K562 (cell line): ENCODE results near the gene PRPSAP1. TPM values are rescaled to one million over a fixed set of nuclear protein-coding genes. Genes with fewer than 3 reads are reported as not detected.

Experiments used
- C11orf30 ChIP-seq: fragments of 450-650 bp; IDR thresholded peaks from 2 replicates; pipeline ENCODE4 v1.6.1; 2016; ENCODE audit warnings: low read depth, mild to moderate bottlenecking
- CREBBP ChIP-seq: IDR thresholded peaks from one replicate; pipeline ENCODE4 v1.6.1; 2012; ENCODE audit warnings: low read depth, mild to moderate bottlenecking, control low read depth, inconsistent platforms, low read length
- ESRRA ChIP-seq: fragments of 450-650 bp; IDR thresholded peaks from 2 replicates; pipeline ENCODE4 v1.6.1; 2014; ENCODE audit warnings: low read depth, mild to moderate bottlenecking, moderate library complexity, borderline replicate concordance
- KLF6 ChIP-seq: fragments of 250-450 bp; sonication (Bioruptor Pico); IDR thresholded peaks from 2 replicates; pipeline ENCODE4 v1.4.0; 2020; ENCODE audit warnings: mild to moderate bottlenecking, moderate library complexity, borderline replicate concordance
- LARP7 ChIP-seq: fragments of 450-650 bp; IDR thresholded peaks from 2 replicates; pipeline ENCODE4 v1.6.1; 2016
- MCM3 ChIP-seq: fragments of 450-650 bp; IDR thresholded peaks from 2 replicates; pipeline ENCODE4 v1.6.1; 2016
- MECOM ChIP-seq: fragments of 250-450 bp; sonication (Bioruptor Pico); IDR thresholded peaks from 2 replicates; pipeline ENCODE4 v1.8.0; 2022; ENCODE audit warnings: inconsistent platforms
- NCOA6 ChIP-seq: fragments of 450-650 bp; IDR thresholded peaks from 2 replicates; pipeline ENCODE4 v1.6.1; 2017; ENCODE audit warnings: mild to moderate bottlenecking
- RBM25 ChIP-seq: fragments of 200-400 bp; formaldehyde crosslinking; IDR thresholded peaks from 2 replicates; pipeline ENCODE4 v1.6.1; 2018; ENCODE audit warnings: low read length, low read depth, moderate library complexity; ENCODE audit not compliant: severe bottlenecking
- RFX7 ChIP-seq: fragments of 250-450 bp; sonication (Bioruptor Pico); IDR thresholded peaks from 2 replicates; pipeline ENCODE4 v1.5.1; 2021; ENCODE audit warnings: mild to moderate bottlenecking
- RUNX1 ChIP-seq: sonication (generic); IDR thresholded peaks from 2 replicates; pipeline ENCODE4 v1.6.1; 2016; ENCODE audit warnings: antibody characterized with exemption, low read depth
- TARDBP ChIP-seq: fragments of 450-650 bp; IDR thresholded peaks from 2 replicates; pipeline ENCODE4 v1.6.1; 2016
- TOE1 ChIP-seq, 2 experiments: fragments of 450-650 bp in 1 of 2; sonication (generic) in 1 of 2; formaldehyde crosslinking in 1 of 2; IDR thresholded peaks; 2 replicates each; pipeline versions ENCODE4 v1.7.1 to v1.8.0; 2016 to 2022; ENCODE audit warnings: borderline replicate concordance in 2 of 2, mild to moderate bottlenecking in 2 of 2, antibody characterized with exemption in 1 of 2, inconsistent platforms in 1 of 2, low read depth in 1 of 2, missing genetic modification reagents in 1 of 2, moderate library complexity in 1 of 2
- TSC22D4 ChIP-seq: fragments of 450-650 bp; IDR thresholded peaks from 2 replicates; pipeline ENCODE4 v1.6.1; 2016; ENCODE audit warnings: missing genetic modification characterization, missing biosample characterization, control low read depth
- ZC3H8 ChIP-seq: fragments of 450-650 bp; IDR thresholded peaks from 2 replicates; pipeline ENCODE4 v1.6.1; 2017
- ZNF134 ChIP-seq: fragments of 250-450 bp; sonication (Bioruptor Pico); conservative IDR thresholded peaks from 2 replicates; pipeline ENCODE4 v1.4.0; 2020
- polyA plus RNA-seq, 8 experiments: library from polyadenylated mRNA; depleted of rRNA in 4 of 8; stranded (reverse) in 5 of 8; unstranded in 3 of 8; fragments of >200 nt; fragmentation: Nextera tagmentation in 2 of 8; fragmentation: Illumina TruSeq in 1 of 8; extraction: Ambion mirVana in 2 of 8; extraction: Trizol in 1 of 8; gene quantifications; 2 replicates each; pipeline versions ENCODE4 v1.2.1 to v1.2.3, GENCODE V29; 2011 to 2014; ENCODE audit warnings: inconsistent platforms in 1 of 8, missing spikeins in 1 of 8
- total RNA-seq, 7 experiments: library from RNA; depleted of rRNA in 6 of 7; stranded (reverse); fragments of >200 nt in 6 of 7; fragmentation: Illumina TruSeq in 2 of 7; extraction: Trizol in 2 of 7; gene quantifications; 2 replicates each; pipeline versions ENCODE4 v1.2.1 to v1.2.3, GENCODE V29; 2011 to 2021; ENCODE audit warnings: low replicate concordance in 1 of 7
- TF ChIP-seq, protein P1 (sequence below): sonication (generic); formaldehyde crosslinking; IDR thresholded peaks from 2 replicates; pipeline ENCODE4 v1.8.1; 2023; ENCODE audit warnings: mild to moderate bottlenecking, missing genetic modification reagents
- TF ChIP-seq, protein P2 (sequence below): fragments of 250-450 bp; sonication (Bioruptor Pico); IDR thresholded peaks from 2 replicates; pipeline ENCODE4 v1.5.0; 2021; ENCODE audit warnings: mild to moderate bottlenecking, borderline replicate concordance
- TF ChIP-seq, protein P3 (sequence below): IDR thresholded peaks from 2 replicates; pipeline ENCODE4 v1.6.1; 2011; ENCODE audit warnings: borderline replicate concordance, low read depth, mild to moderate bottlenecking, moderate library complexity, low read length; ENCODE audit not compliant: insufficient read depth, poor library complexity, severe bottlenecking
- TF ChIP-seq, protein P4 (sequence below): fragments of 250-450 bp; sonication (Bioruptor Pico); IDR thresholded peaks from 2 replicates; pipeline ENCODE4 v1.6.1; 2021; ENCODE audit warnings: mild to moderate bottlenecking

PRPSAP1 gene
- total and polyA plus RNA-seq, 9 of the 15 experiments (the other 6 are each of a cell fraction or from before 2014, with no cell fraction given): 21.9 to 77.1 (median 40.8) TPM

DNA sequence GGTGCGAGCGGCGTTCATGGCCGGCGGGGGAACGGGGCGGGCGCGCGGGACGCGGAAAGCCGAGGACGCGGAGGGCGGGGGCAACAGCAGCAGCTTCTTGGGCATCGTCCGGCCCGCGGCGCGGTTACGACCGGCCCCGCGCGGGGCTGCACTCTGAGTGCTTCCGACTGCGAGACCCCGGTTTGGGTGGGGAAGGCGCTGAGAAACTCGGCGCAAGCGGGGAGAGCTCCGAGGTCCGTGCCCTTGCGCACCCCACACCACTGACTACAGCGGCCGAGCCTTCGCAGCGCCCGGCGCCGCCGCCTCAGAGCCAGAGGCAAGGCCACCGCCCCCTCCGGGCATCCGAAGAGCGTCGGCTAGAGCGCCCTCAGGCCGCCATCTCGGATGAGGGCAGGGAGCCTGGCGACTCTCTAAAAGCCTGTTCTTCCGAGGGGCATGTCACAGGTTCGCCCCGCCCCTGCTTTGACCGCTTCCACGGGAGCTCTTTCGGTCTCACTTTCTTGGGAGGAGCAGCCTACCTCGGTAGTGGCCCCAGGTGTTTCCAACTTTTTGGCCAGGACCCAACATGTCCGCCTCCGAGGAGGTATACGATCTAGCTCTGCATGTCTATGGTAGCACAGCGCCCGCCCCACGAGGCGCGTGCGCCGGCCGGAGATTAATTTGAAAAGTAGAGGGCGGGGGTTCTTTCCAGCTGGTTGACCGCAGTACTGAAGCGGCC lies at the start of gene PRPSAP1 (continued):
- TF ChIP-seq, protein P1, sequence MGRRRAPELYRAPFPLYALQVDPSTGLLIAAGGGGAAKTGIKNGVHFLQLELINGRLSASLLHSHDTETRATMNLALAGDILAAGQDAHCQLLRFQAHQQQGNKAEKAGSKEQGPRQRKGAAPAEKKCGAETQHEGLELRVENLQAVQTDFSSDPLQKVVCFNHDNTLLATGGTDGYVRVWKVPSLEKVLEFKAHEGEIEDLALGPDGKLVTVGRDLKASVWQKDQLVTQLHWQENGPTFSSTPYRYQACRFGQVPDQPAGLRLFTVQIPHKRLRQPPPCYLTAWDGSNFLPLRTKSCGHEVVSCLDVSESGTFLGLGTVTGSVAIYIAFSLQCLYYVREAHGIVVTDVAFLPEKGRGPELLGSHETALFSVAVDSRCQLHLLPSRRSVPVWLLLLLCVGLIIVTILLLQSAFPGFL (CRISPR knock-in tag): peak; percentile 32; the same call in 1 of the 2 replicates
- TF ChIP-seq, protein P2, sequence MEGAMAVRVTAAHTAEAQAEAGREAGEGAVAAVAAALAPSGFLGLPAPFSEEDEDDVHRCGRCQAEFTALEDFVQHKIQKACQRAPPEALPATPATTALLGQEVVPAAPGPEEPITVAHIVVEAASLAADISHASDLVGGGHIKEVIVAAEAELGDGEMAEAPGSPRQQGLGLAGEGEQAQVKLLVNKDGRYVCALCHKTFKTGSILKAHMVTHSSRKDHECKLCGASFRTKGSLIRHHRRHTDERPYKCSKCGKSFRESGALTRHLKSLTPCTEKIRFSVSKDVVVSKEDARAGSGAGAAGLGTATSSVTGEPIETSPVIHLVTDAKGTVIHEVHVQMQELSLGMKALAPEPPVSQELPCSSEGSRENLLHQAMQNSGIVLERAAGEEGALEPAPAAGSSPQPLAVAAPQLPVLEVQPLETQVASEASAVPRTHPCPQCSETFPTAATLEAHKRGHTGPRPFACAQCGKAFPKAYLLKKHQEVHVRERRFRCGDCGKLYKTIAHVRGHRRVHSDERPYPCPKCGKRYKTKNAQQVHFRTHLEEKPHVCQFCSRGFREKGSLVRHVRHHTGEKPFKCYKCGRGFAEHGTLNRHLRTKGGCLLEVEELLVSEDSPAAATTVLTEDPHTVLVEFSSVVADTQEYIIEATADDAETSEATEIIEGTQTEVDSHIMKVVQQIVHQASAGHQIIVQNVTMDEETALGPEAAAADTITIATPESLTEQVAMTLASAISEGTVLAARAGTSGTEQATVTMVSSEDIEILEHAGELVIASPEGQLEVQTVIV (CRISPR knock-in tag): no peak
- no peak for TF ChIP-seq RBM25
- TF ChIP-seq MECOM: no peak
- TF ChIP-seq ZNF134: no peak; the same call in 1 of the 2 replicates
- peak; percentile 85 for TF ChIP-seq TOE1 (IDR thresholded peaks at IDR 0.05; ENCODE audit: borderline replicate concordance)
- no peak for TF ChIP-seq TOE1 (CRISPR knock-in tag; IDR thresholded peaks at IDR 0.05; ENCODE audit: borderline replicate concordance, low read depth)
- TF ChIP-seq RFX7: no peak
- TF ChIP-seq TSC22D4 (tag): no peak
- no peak for TF ChIP-seq RUNX1
- peak; percentile 54; the same call in 1 of the 2 replicates for TF ChIP-seq C11orf30
- TF ChIP-seq ZC3H8: 0 out of 2 replicates have a peak, but pooled peaks have one; percentile 53
- TF ChIP-seq, protein P3, sequence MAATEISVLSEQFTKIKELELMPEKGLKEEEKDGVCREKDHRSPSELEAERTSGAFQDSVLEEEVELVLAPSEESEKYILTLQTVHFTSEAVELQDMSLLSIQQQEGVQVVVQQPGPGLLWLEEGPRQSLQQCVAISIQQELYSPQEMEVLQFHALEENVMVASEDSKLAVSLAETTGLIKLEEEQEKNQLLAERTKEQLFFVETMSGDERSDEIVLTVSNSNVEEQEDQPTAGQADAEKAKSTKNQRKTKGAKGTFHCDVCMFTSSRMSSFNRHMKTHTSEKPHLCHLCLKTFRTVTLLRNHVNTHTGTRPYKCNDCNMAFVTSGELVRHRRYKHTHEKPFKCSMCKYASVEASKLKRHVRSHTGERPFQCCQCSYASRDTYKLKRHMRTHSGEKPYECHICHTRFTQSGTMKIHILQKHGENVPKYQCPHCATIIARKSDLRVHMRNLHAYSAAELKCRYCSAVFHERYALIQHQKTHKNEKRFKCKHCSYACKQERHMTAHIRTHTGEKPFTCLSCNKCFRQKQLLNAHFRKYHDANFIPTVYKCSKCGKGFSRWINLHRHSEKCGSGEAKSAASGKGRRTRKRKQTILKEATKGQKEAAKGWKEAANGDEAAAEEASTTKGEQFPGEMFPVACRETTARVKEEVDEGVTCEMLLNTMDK: no peak
- TF ChIP-seq LARP7: no peak
- TF ChIP-seq KLF6 (CRISPR knock-in tag): peak; percentile 78; the same call in 1 of the 2 replicates
- TF ChIP-seq, protein P4, sequence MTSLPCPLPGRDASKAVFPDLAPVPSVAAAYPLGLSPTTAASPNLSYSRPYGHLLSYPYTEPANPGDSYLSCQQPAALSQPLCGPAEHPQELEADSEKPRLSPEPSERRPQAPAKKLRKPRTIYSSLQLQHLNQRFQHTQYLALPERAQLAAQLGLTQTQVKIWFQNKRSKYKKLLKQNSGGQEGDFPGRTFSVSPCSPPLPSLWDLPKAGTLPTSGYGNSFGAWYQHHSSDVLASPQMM (CRISPR knock-in tag): no peak
- TF ChIP-seq MCM3: no peak
- no peak for TF ChIP-seq CREBBP
- TF ChIP-seq ESRRA: peak; percentile 76
- TF ChIP-seq NCOA6: no peak
- 0 out of 2 replicates have a peak, but pooled peaks have one; percentile 54 for TF ChIP-seq TARDBP
